ENCODE data around the gene MYL12A.

GRCh38 chr18:3236470-3236869 lies 11.1 kb upstream of the MYL12A start:
- no peak for TF ChIP-seq EZH2 (IDR thresholded peaks at IDR 0.05; ENCODE audit: insufficient read depth, poor library complexity, severe bottlenecking)
- no peak for TF ChIP-seq EZH2phosphoT487 (IDR thresholded peaks at IDR 0.05; ENCODE audit: insufficient read depth, low read depth)

All from GM23248 (cell line).